HepG2 (cell line): Measurements from ENCODE around the gene CST1. TPM values are rescaled to one million over a fixed set of nuclear protein-coding genes. Genes with fewer than 3 reads are reported as not detected.

ENCODE experiments used
- ATAC-seq: fragments of 200-7000 bp; cut with Tn5 transposase; 3 replicates; pipeline ENCODE4 v1.9.1; 2020; ENCODE audit warnings: mild to moderate bottlenecking, moderate library complexity
- BruUV-seq: library from RNA; stranded (reverse); fragments of 400-500 nt; replicated peaks from 2 replicates; lab custom pipeline; 2021; lab: Mats Ljungman, UMichigan
- CTCF ChIA-PET: fragments of 300-600 bp; formaldehyde crosslinking; extraction: SDS; loops from one replicate; lab custom pipeline; 2021; ENCODE audit warnings: low total read pairs, inconsistent platforms, low intra/inter-chr PET ratio; lab: Yijun Ruan, JAX
- POLR2A ChIA-PET: fragments of 350-600 bp; sonication (Branson Sonifier 250); formaldehyde crosslinking; loops from one replicate; lab custom pipeline; 2020; ENCODE audit warnings: antibody characterized with exemption, inconsistent platforms; lab: Yijun Ruan, JAX
- DNase-seq: peaks from one replicate; pipeline ENCODE4 v3.0.0-alpha.2; 2015; ENCODE audit warnings: low spot score
- FAIRE-seq: peaks from 3 replicates; lab custom pipeline; 2011; peaks lifted over from hg19 to GRCh38; lab: Jason Lieb, UNC
- H2AFZ ChIP-seq: one replicate; pipeline ENCODE4 v1.6.1; 2011; ENCODE audit warnings: low read length, inconsistent platforms
- H3K27ac ChIP-seq: fragments of 300-600 bp; 3 replicates; pipeline ENCODE4 v1.8.0; 2011; ENCODE audit warnings: mixed run types, mild to moderate bottlenecking, mixed read lengths, low read length, inconsistent platforms; ENCODE audit not compliant: insufficient read depth; ENCODE audit errors: extremely low read length
- H3K27me3 ChIP-seq, 2 experiments: fragments of 200-600 bp in 1 of 2; 2 replicates in 1 of 2; 3 replicates in 1 of 2; pipeline versions ENCODE4 v1.6.0 to v1.8.0; 2011; ENCODE audit warnings: low read length in 2 of 2, mild to moderate bottlenecking in 2 of 2, moderate library complexity in 2 of 2, inconsistent platforms in 1 of 2; ENCODE audit not compliant: insufficient read depth in 2 of 2, control insufficient read depth in 1 of 2
- H3K36me3 ChIP-seq, 2 experiments: fragments of 200-600 bp in 1 of 2; replicated peaks in 1 of 2; 2 replicates in 1 of 2; 3 replicates in 1 of 2; pipeline versions ENCODE4 v1.5.1 to v1.8.0; 2011; ENCODE audit warnings: low read length in 2 of 2, inconsistent platforms in 1 of 2; ENCODE audit not compliant: insufficient read depth in 2 of 2, control insufficient read depth in 1 of 2
- H3K4me1 ChIP-seq: 2 replicates; pipeline ENCODE4 v1.5.1; 2012; ENCODE audit warnings: low read length, inconsistent platforms; ENCODE audit not compliant: insufficient read depth
- H3K4me2 ChIP-seq: 2 replicates; pipeline ENCODE4 v1.6.0; 2011; ENCODE audit warnings: low read depth, low read length, inconsistent platforms
- H3K4me3 ChIP-seq, 3 experiments: fragments of 200-600 bp in 1 of 3; sonication (generic), shearing (Covaris generic) in 1 of 3; replicated peaks in 1 of 3; 2 replicates each; pipeline ENCODE4 v1.5.1; 2011 to 2016; ENCODE audit warnings: low read length in 3 of 3, inconsistent platforms in 2 of 3, low read depth in 2 of 3, mild to moderate bottlenecking in 2 of 3, control low read depth in 1 of 3, mixed read lengths in 1 of 3; ENCODE audit not compliant: insufficient read depth in 1 of 3
- H3K79me2 ChIP-seq: one replicate; pipeline ENCODE4 v1.6.1; 2011; ENCODE audit warnings: low read length, inconsistent platforms; ENCODE audit not compliant: insufficient read depth
- H3K9ac ChIP-seq: 2 replicates; pipeline ENCODE4 v1.6.0; 2011; ENCODE audit warnings: mild to moderate bottlenecking, low read depth, low read length, inconsistent platforms; ENCODE audit not compliant: insufficient read depth
- H3K9me3 ChIP-seq: 2 replicates; pipeline ENCODE4 v1.5.1; 2012; ENCODE audit warnings: mild to moderate bottlenecking, low read length
- H4K20me1 ChIP-seq: 2 replicates; pipeline ENCODE4 v1.6.0; 2011; ENCODE audit warnings: inconsistent platforms, mild to moderate bottlenecking, low read length, moderate library complexity; ENCODE audit not compliant: insufficient read depth
- ARID5B ChIP-seq: IDR thresholded peaks from 2 replicates; pipeline ENCODE4 v1.4.0; 2020; ENCODE audit warnings: mild to moderate bottlenecking, missing genetic modification reagents
- ISX ChIP-seq: sonication (generic); formaldehyde crosslinking; conservative IDR thresholded peaks from 2 replicates; pipeline ENCODE4 v1.5.0; 2020; ENCODE audit warnings: missing genetic modification reagents
- RFXANK ChIP-seq: IDR thresholded peaks from 2 replicates; pipeline ENCODE4 v1.6.1; 2016
- SMARCE1 ChIP-seq: fragments of 450-650 bp; IDR thresholded peaks from 2 replicates; pipeline ENCODE4 v1.6.1; 2017; ENCODE audit warnings: borderline replicate concordance
- SOX6 ChIP-seq, 2 experiments: fragments of 450-650 bp in 1 of 2; sonication (generic) in 1 of 2; formaldehyde crosslinking in 1 of 2; IDR thresholded peaks; 2 replicates each; pipeline versions ENCODE4 v1.4.0 to v1.6.1; 2017 to 2020; ENCODE audit warnings: antibody characterized with exemption in 1 of 2, mild to moderate bottlenecking in 1 of 2, missing genetic modification reagents in 1 of 2
- THRA ChIP-seq: sonication (generic); formaldehyde crosslinking; IDR thresholded peaks from 2 replicates; pipeline ENCODE4 v1.4.0; 2020; ENCODE audit warnings: missing genetic modification reagents, borderline replicate concordance
- TRIM24 ChIP-seq: sonication (generic); formaldehyde crosslinking; IDR thresholded peaks from 2 replicates; pipeline ENCODE4 v1.8.0; 2022; ENCODE audit warnings: mild to moderate bottlenecking, missing genetic modification reagents
- ZBTB8A ChIP-seq: sonication (generic); formaldehyde crosslinking; IDR thresholded peaks from 2 replicates; pipeline ENCODE4 v1.4.0; 2020; ENCODE audit warnings: mild to moderate bottlenecking, low read depth, missing genetic modification reagents, borderline replicate concordance
- whole genome bisulfite sequencing: methylation state at CpG from one replicate; pipeline ENCODE4 v1.1.6; 2017; ENCODE audit warnings: low lambda C conversion rate; 5-methylcytosine and 5-hydroxymethylcytosine counted together
- in situ Hi-C: cut with HindIII; loops from 2 replicates; pipeline ENCODE4 v1.10.0; 2017; ENCODE audit warnings: low pct_unique_long_range_greater_than_20kb; ENCODE audit not compliant: extremely low pct_ligation_motif_present
- intact Hi-C: fragments of 100-400 bp; cut with micrococcal nuclease; formaldehyde crosslinking; loops from one replicate; pipeline ENCODE4 v1.10.0; 2022; ENCODE audit not compliant: unreplicated experiment
- polyA plus RNA-seq, 8 experiments: library from polyadenylated mRNA; depleted of rRNA in 3 of 8; stranded (reverse) in 7 of 8; unstranded in 1 of 8; fragments of >200 nt; fragmentation: Illumina TruSeq in 4 of 8; extraction: Trizol in 4 of 8; gene quantifications; 2 replicates each; pipeline versions ENCODE4 v1.2.1 to v1.2.3, GENCODE V29; 2011 to 2016; ENCODE audit warnings: low read depth in 4 of 8, missing spikeins in 1 of 8, mixed read lengths in 1 of 8; ENCODE audit not compliant: insufficient read depth in 1 of 8
- total RNA-seq, 5 experiments: library from RNA; depleted of rRNA; stranded (reverse); fragments of >200 nt; fragmentation: Illumina TruSeq; extraction: Trizol; gene quantifications; 2 replicates each; pipeline ENCODE4 v1.2.3, GENCODE V29; 2016; ENCODE audit warnings: low read depth in 1 of 5
- TF ChIP-seq, protein P1 (sequence below): sonication (generic); formaldehyde crosslinking; IDR thresholded peaks from 2 replicates; pipeline ENCODE4 v1.5.0; 2020; ENCODE audit warnings: mild to moderate bottlenecking, low read depth, missing genetic modification reagents, borderline replicate concordance
- TF ChIP-seq, protein P2 (sequence below): sonication (generic); formaldehyde crosslinking; IDR thresholded peaks from 2 replicates; pipeline ENCODE4 v1.5.1; 2020; ENCODE audit warnings: mild to moderate bottlenecking, moderate library complexity, missing genetic modification reagents

CST1 gene
- total and polyA plus RNA-seq, 2 of the 13 experiments (the other 11 are each of a cell fraction or from before 2014, with no cell fraction given), result 0.09 TPM; not detected in 1

DNA sequence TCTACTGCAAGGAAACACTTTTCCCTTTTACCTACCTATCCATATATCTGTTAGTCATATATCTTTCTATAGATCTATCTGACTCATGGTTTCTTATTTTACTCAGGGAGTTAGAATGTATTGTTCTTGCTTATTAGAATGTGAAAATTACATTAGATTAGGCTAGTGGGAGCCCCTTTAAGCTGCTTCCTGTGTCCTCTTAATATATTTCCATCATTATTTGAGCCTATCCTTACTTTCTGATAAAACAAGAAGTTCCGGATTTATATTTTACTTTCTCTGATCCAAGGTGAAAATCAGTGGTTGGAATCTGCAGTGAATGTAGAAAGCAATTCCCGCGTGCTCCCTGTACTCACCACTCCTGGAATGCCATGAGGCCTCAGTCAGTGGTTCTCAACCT lies 44.8 kb upstream of the CST1 start (continued):
- TF ChIP-seq, protein P1, sequence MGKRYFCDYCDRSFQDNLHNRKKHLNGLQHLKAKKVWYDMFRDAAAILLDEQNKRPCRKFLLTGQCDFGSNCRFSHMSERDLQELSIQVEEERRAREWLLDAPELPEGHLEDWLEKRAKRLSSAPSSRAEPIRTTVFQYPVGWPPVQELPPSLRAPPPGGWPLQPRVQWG, result no peak

DNA sequence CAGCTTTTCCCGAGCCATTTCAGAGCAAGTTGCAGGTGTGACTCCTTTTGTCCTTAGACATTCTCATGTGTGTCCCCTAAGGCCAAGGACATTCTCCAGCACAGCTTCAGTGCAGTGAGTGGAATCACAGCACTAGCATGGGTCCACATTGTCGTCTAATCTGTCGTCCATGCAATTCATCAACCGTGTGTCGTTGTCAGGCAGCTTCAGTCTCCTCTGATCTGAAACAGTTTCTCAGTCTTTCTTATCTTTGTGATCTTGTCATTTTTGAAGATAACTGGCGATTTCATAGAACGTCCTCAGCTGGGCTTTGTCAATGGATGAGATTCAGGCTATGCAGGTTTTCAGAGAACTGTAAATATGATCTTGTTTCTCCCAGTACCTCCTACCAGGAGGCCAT lies 44.1 kb upstream of the CST1 start:
- Histone ChIP-seq H3K9ac (no peak overlapping the region), H3K9me3 (no peaks in the 10 kb centered on the region), H3K27ac (no peak overlapping the region), H3K27me3 (no peaks in the 10 kb centered on the region; a peak in 1 of 5 replicates), H3K79me2 (no peaks in the 10 kb centered on the region), H2AFZ (no peak overlapping the region), H3K4me2 (no peak overlapping the region)
- intact Hi-C loops, result no loop called here
- 14% methylated on average over 7 of the region's 7 CpGs for WGBS
- FAIRE-seq (no peak), DNase-seq (no peak)
- in situ Hi-C loops, result loop anchor here (10.0 kb wide), 1 partner anchor 200 kb away; no protein-coding TSS in a partner anchor
- BruUV-seq, result no TSS peak
- TF ChIP-seq TRIM24 (CRISPR knock-in tag), result no peak
- no peak for TF ChIP-seq RFXANK (CRISPR knock-in tag)
- TF ChIP-seq ARID5B, result no peak
- TF ChIP-seq, protein P2, sequence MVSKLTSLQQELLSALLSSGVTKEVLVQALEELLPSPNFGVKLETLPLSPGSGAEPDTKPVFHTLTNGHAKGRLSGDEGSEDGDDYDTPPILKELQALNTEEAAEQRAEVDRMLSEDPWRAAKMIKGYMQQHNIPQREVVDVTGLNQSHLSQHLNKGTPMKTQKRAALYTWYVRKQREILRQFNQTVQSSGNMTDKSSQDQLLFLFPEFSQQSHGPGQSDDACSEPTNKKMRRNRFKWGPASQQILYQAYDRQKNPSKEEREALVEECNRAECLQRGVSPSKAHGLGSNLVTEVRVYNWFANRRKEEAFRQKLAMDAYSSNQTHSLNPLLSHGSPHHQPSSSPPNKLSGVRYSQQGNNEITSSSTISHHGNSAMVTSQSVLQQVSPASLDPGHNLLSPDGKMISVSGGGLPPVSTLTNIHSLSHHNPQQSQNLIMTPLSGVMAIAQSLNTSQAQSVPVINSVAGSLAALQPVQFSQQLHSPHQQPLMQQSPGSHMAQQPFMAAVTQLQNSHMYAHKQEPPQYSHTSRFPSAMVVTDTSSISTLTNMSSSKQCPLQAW (CRISPR knock-in tag), result no peak
- TF ChIP-seq THRA (CRISPR knock-in tag), result no peak
- no peak for TF ChIP-seq ZBTB8A
- TF ChIP-seq ISX (CRISPR knock-in tag), result no peak
- no peak for TF ChIP-seq SOX6 (IDR thresholded peaks at IDR 0.05)
- no peak for TF ChIP-seq SOX6 (CRISPR knock-in tag; IDR thresholded peaks at IDR 0.05)
- TF ChIP-seq SMARCE1, result no peak
- TF ChIP-seq, all 625 proteins: peak for 0
- Histone ChIP-seq H3K36me3 (no peaks in the 10 kb centered on the region), H3K4me1 (no peaks in the 10 kb centered on the region), H4K20me1 (no peaks in the 10 kb centered on the region), H3K4me3 (no peak overlapping the region)
- ChIA-PET CTCF (no interaction called here), POLR2A (no interaction called here)
- no peak for ATAC-seq
